HEK293 (cell line): ENCODE data around the gene ABHD17C.
A peak's percentile ranks its signal among the peaks of the same experiment; 100 is the strongest.

Experiments used
- GLIS2 ChIP-seq: fragments of 450-650 bp; formaldehyde crosslinking; IDR thresholded peaks from 2 replicates; pipeline ENCODE4 v1.5.1; 2016; ENCODE audit warnings: missing biosample characterization, missing genetic modification characterization
- IKZF3 ChIP-seq: fragments of 450-650 bp; IDR thresholded peaks from 2 replicates; pipeline ENCODE4 v1.5.0; 2018; ENCODE audit warnings: missing biosample characterization, mild to moderate bottlenecking, missing genetic modification characterization, moderate library complexity
- KLF1 ChIP-seq: fragments of 450-650 bp; formaldehyde crosslinking; IDR thresholded peaks from 2 replicates; pipeline ENCODE4 v1.5.1; 2016; ENCODE audit warnings: missing biosample characterization, missing genetic modification characterization
- KLF7 ChIP-seq: fragments of 450-650 bp; formaldehyde crosslinking; IDR thresholded peaks from 2 replicates; pipeline ENCODE4 v1.5.1; 2016; ENCODE audit warnings: missing biosample characterization, missing genetic modification characterization, borderline replicate concordance
- PRDM1 ChIP-seq: fragments of 450-650 bp; formaldehyde crosslinking; IDR thresholded peaks from 2 replicates; pipeline ENCODE4; 2016; ENCODE audit warnings: missing biosample characterization, missing genetic modification characterization
- TCF7L2 ChIP-seq: IDR thresholded peaks from 2 replicates; pipeline ENCODE4 v1.6.1; 2011; ENCODE audit warnings: low read depth, mild to moderate bottlenecking, inconsistent platforms, low read length, moderate library complexity, borderline replicate concordance
- YY2 ChIP-seq: fragments of 450-650 bp; formaldehyde crosslinking; IDR thresholded peaks from 2 replicates; pipeline ENCODE4 v1.5.1; 2016; ENCODE audit warnings: missing biosample characterization, missing genetic modification characterization
- ZFP37 ChIP-seq: fragments of 450-650 bp; formaldehyde crosslinking; IDR thresholded peaks from 2 replicates; pipeline ENCODE4 v1.5.1; 2016; ENCODE audit warnings: missing biosample characterization, missing genetic modification characterization
- ZFP69B ChIP-seq: fragments of 450-650 bp; formaldehyde crosslinking; IDR thresholded peaks from 2 replicates; pipeline ENCODE4 v1.5.1; 2016; ENCODE audit warnings: missing biosample characterization, missing genetic modification characterization
- ZNF10 ChIP-seq: fragments of 450-650 bp; formaldehyde crosslinking; IDR thresholded peaks from 2 replicates; pipeline ENCODE4 v1.5.1; 2017; ENCODE audit warnings: missing biosample characterization, missing genetic modification characterization
- ZNF133 ChIP-seq: fragments of 450-650 bp; formaldehyde crosslinking; IDR thresholded peaks from 2 replicates; pipeline ENCODE4 v1.5.1; 2016; ENCODE audit warnings: missing biosample characterization, missing genetic modification characterization
- ZNF19 ChIP-seq: fragments of 450-650 bp; formaldehyde crosslinking; IDR thresholded peaks from 2 replicates; pipeline ENCODE4; 2016; ENCODE audit warnings: missing biosample characterization, missing genetic modification characterization, low read depth
- ZNF394 ChIP-seq: fragments of 450-650 bp; formaldehyde crosslinking; IDR thresholded peaks from 2 replicates; pipeline ENCODE4 v1.5.1; 2016; ENCODE audit warnings: missing biosample characterization, missing genetic modification characterization, mild to moderate bottlenecking, moderate library complexity, borderline replicate concordance
- ZNF549 ChIP-seq: fragments of 450-650 bp; IDR thresholded peaks from 2 replicates; pipeline ENCODE4 v1.5.1; 2018; ENCODE audit warnings: missing biosample characterization, missing genetic modification characterization, mild to moderate bottlenecking, inconsistent platforms, moderate library complexity
- ZNF623 ChIP-seq: fragments of 450-650 bp; formaldehyde crosslinking; IDR thresholded peaks from 2 replicates; pipeline ENCODE4 v1.5.1; 2016; ENCODE audit warnings: missing biosample characterization, missing genetic modification characterization
- ZNF624 ChIP-seq: fragments of 450-650 bp; formaldehyde crosslinking; IDR thresholded peaks from 2 replicates; pipeline ENCODE4 v1.5.1; 2017; ENCODE audit warnings: missing biosample characterization, missing genetic modification characterization
- ZNF785 ChIP-seq: fragments of 450-650 bp; formaldehyde crosslinking; IDR thresholded peaks from 2 replicates; pipeline ENCODE4 v1.5.1; 2016; ENCODE audit warnings: missing biosample characterization, missing genetic modification characterization
- ZNF843 ChIP-seq: fragments of 450-650 bp; formaldehyde crosslinking; IDR thresholded peaks from 2 replicates; pipeline ENCODE4 v1.5.1; 2016; ENCODE audit warnings: missing biosample characterization, missing genetic modification characterization
- ZSCAN16 ChIP-seq: fragments of 450-650 bp; formaldehyde crosslinking; IDR thresholded peaks from 2 replicates; pipeline ENCODE4 v1.5.1; 2016; ENCODE audit warnings: missing biosample characterization, missing genetic modification characterization
- TF ChIP-seq, protein P1 (sequence below): fragments of 450-650 bp; formaldehyde crosslinking; IDR thresholded peaks from 2 replicates; pipeline ENCODE4 v1.5.1; 2016; ENCODE audit warnings: missing biosample characterization, missing genetic modification characterization
- TF ChIP-seq, protein P2 (sequence below): fragments of 450-650 bp; formaldehyde crosslinking; IDR thresholded peaks from 2 replicates; pipeline ENCODE4 v1.5.1; 2016; ENCODE audit warnings: missing biosample characterization, missing genetic modification characterization, borderline replicate concordance
- TF ChIP-seq, protein P3 (sequence below): fragments of 450-650 bp; formaldehyde crosslinking; IDR thresholded peaks from 2 replicates; pipeline ENCODE4 v1.5.1; 2016; ENCODE audit warnings: missing biosample characterization, missing genetic modification characterization
- TF ChIP-seq, protein P4 (sequence below): fragments of 450-650 bp; formaldehyde crosslinking; IDR thresholded peaks from 2 replicates; pipeline ENCODE4 v1.5.1; 2016; ENCODE audit warnings: missing biosample characterization, missing genetic modification characterization
- TF ChIP-seq, protein P5 (sequence below): fragments of 450-650 bp; formaldehyde crosslinking; IDR thresholded peaks from 2 replicates; pipeline ENCODE4 v1.5.1; 2016; ENCODE audit warnings: missing biosample characterization, missing genetic modification characterization

The ABHD17C gene

DNA sequence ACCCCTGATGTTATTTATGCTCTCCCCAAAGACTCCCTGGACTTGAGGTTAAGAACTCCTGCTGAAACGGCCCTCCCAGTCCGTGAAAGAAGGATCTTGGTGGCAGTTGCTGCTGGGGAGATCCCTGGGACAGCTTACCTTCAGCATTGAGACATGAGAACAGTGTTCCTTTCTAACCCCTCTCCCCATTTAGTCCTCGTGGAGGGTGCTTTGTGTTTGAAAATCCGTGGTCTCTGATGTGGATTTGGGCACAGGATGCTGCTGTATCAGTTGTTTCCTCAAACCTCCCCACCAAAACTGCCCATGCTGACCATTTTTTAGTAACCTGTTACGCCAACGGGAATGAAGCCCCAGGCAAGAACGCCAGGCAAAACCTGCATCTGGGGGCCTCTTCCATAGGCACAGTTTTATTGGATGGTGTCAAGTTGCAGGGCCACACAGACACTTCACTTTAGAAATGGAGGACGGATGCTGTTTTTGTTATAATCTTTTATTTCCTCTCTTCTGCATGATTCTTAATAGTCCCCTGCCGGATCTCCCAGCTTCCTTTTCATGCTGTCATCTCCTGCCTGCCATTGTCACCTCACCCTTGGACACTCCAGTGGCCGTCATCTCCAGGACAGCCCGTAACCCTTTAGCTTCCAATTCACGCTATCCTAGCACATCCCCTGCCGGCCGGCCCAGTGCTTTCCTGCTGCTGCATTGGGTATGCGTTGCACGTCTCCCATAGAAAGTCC is 52.4 kb downstream of the ABHD17C start (continued):
- TF ChIP-seq, protein P1, sequence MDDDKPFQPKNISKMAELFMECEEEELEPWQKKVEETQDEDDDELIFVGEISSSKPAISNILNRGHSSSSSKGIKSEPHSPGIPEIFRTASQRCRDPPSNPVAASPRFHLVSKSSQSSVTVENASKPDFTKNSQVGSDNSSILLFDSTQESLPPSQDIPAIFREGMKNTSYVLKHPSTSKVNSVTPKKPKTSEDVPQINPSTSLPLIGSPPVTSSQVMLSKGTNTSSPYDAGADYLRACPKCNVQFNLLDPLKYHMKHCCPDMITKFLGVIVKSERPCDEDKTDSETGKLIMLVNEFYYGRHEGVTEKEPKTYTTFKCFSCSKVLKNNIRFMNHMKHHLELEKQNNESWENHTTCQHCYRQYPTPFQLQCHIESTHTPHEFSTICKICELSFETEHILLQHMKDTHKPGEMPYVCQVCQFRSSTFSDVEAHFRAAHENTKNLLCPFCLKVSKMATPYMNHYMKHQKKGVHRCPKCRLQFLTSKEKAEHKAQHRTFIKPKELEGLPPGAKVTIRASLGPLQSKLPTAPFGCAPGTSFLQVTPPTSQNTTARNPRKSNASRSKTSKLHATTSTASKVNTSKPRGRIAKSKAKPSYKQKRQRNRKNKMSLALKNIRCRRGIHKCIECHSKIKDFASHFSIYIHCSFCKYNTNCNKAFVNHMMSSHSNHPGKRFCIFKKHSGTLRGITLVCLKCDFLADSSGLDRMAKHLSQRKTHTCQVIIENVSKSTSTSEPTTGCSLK (tag by site-specific recombination), result no peak
- TF ChIP-seq ZNF133 (no peak), ZNF843 (no peak; the same call in 1 of the 2 replicates), KLF7 (tag by site-specific recombination) (no peak), ZSCAN16 (tag by site-specific recombination) (no peak), ZNF623 (tag by site-specific recombination) (no peak), ZNF10 (tag by site-specific recombination) (no peak), TCF7L2 (no peak), ZNF785 (tag by site-specific recombination) (no peak), IKZF3 (0 out of 2 replicates have a peak, but pooled peaks have one; percentile 33), ZFP37 (no peak), KLF1 (no peak), YY2 (no peak; the same call in 1 of the 2 replicates), GLIS2 (tag by site-specific recombination) (peak; percentile 31; the same call in 1 of the 2 replicates), ZNF549 (no peak), ZNF19 (tag by site-specific recombination) (no peak), ZNF624 (tag by site-specific recombination) (no peak), ZFP69B (tag by site-specific recombination) (no peak), PRDM1 (no peak), ZNF394 (no peak)
- TF ChIP-seq, protein P2, sequence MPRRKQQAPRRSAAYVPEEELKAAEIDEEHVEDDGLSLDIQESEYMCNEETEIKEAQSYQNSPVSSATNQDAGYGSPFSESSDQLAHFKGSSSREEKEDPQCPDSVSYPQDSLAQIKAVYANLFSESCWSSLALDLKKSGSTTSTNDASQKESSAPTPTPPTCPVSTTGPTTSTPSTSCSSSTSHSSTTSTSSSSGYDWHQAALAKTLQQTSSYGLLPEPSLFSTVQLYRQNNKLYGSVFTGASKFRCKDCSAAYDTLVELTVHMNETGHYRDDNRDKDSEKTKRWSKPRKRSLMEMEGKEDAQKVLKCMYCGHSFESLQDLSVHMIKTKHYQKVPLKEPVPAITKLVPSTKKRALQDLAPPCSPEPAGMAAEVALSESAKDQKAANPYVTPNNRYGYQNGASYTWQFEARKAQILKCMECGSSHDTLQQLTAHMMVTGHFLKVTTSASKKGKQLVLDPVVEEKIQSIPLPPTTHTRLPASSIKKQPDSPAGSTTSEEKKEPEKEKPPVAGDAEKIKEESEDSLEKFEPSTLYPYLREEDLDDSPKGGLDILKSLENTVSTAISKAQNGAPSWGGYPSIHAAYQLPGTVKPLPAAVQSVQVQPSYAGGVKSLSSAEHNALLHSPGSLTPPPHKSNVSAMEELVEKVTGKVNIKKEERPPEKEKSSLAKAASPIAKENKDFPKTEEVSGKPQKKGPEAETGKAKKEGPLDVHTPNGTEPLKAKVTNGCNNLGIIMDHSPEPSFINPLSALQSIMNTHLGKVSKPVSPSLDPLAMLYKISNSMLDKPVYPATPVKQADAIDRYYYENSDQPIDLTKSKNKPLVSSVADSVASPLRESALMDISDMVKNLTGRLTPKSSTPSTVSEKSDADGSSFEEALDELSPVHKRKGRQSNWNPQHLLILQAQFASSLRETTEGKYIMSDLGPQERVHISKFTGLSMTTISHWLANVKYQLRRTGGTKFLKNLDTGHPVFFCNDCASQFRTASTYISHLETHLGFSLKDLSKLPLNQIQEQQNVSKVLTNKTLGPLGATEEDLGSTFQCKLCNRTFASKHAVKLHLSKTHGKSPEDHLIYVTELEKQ, result no peak
- TF ChIP-seq, protein P3, sequence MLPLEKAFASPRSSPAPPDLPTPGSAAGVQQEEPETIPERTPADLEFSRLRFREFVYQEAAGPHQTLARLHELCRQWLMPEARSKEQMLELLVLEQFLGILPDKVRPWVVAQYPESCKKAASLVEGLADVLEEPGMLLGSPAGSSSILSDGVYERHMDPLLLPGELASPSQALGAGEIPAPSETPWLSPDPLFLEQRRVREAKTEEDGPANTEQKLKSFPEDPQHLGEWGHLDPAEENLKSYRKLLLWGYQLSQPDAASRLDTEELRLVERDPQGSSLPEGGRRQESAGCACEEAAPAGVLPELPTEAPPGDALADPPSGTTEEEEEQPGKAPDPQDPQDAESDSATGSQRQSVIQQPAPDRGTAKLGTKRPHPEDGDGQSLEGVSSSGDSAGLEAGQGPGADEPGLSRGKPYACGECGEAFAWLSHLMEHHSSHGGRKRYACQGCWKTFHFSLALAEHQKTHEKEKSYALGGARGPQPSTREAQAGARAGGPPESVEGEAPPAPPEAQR (tag by site-specific recombination), result no peak
- TF ChIP-seq, protein P4, sequence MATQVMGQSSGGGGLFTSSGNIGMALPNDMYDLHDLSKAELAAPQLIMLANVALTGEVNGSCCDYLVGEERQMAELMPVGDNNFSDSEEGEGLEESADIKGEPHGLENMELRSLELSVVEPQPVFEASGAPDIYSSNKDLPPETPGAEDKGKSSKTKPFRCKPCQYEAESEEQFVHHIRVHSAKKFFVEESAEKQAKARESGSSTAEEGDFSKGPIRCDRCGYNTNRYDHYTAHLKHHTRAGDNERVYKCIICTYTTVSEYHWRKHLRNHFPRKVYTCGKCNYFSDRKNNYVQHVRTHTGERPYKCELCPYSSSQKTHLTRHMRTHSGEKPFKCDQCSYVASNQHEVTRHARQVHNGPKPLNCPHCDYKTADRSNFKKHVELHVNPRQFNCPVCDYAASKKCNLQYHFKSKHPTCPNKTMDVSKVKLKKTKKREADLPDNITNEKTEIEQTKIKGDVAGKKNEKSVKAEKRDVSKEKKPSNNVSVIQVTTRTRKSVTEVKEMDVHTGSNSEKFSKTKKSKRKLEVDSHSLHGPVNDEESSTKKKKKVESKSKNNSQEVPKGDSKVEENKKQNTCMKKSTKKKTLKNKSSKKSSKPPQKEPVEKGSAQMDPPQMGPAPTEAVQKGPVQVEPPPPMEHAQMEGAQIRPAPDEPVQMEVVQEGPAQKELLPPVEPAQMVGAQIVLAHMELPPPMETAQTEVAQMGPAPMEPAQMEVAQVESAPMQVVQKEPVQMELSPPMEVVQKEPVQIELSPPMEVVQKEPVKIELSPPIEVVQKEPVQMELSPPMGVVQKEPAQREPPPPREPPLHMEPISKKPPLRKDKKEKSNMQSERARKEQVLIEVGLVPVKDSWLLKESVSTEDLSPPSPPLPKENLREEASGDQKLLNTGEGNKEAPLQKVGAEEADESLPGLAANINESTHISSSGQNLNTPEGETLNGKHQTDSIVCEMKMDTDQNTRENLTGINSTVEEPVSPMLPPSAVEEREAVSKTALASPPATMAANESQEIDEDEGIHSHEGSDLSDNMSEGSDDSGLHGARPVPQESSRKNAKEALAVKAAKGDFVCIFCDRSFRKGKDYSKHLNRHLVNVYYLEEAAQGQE (tag by site-specific recombination), result no peak
- TF ChIP-seq, protein P5, sequence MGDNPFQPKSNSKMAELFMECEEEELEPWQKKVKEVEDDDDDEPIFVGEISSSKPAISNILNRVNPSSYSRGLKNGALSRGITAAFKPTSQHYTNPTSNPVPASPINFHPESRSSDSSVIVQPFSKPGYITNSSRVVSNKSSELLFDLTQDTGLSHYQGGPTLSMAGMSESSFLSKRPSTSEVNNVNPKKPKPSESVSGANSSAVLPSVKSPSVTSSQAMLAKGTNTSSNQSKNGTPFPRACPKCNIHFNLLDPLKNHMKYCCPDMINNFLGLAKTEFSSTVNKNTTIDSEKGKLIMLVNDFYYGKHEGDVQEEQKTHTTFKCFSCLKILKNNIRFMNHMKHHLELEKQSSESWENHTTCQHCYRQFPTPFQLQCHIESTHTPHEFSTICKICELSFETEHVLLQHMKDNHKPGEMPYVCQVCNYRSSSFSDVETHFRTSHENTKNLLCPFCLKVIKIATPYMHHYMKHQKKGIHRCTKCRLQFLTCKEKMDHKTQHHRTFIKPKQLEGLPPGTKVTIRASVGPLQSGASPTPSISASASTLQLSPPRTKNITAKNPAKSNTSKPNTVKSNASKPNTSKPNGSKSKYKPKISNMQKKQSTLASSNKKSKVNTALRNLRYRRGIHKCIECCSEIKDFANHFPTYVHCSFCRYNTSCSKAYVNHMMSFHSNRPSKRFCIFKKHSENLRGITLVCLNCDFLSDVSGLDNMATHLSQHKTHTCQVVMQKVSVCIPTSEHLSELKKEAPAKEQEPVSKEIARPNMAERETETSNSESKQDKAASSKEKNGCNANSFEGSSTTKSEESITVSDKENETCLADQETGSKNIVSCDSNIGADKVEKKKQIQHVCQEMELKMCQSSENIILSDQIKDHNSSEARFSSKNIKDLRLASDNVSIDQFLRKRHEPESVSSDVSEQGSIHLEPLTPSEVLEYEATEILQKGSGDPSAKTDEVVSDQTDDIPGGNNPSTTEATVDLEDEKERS (tag by site-specific recombination), result no peak
